GM19452 (cell line): ENCODE data around the gene TMEM11.

Source experiments
- ATAC-seq: cut with Tn5 transposase; IDR thresholded peaks from one replicate; pipeline ENCODE4 v1.9.1; 2021; ENCODE audit not compliant: unreplicated experiment

Gene TMEM11

DNA sequence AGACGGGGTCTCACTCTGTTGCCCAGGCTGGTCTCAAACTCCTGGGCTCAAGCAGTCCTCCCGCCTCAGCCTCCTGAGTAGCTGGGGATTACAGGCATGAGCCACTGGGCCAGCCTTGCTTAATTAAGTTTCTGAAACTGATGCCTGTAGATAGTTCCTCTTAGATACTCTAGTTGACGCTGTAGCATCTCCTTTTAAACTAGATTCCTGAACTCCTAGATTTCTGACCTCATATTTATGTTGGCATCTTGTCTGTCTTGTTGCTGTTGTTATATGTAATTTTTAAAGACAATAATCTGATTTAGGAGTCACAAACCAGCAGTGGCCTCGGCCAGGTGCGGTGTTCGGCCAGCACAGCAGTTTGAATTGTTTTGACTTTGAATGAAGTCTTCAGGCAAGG, 49.7 kb downstream of the TMEM11 start:
- no peak for ATAC-seq

- ATAC-seq = no peak
These were observed 50.9 kb downstream of the TMEM11 start for GRCh38 chr17:21163101-21163500.

GRCh38 chr17:21162394-21162775, 51.6 kb downstream of the TMEM11 start:
- ATAC-seq = no peak

GRCh38 chr17:21161498-21162393, 52.2 kb downstream of the TMEM11 start:
- ATAC-seq = no peak

- ATAC-seq = no peak
These were observed 53.6 kb downstream of the TMEM11 start for GRCh38 chr17:21160401-21160800.

DNA sequence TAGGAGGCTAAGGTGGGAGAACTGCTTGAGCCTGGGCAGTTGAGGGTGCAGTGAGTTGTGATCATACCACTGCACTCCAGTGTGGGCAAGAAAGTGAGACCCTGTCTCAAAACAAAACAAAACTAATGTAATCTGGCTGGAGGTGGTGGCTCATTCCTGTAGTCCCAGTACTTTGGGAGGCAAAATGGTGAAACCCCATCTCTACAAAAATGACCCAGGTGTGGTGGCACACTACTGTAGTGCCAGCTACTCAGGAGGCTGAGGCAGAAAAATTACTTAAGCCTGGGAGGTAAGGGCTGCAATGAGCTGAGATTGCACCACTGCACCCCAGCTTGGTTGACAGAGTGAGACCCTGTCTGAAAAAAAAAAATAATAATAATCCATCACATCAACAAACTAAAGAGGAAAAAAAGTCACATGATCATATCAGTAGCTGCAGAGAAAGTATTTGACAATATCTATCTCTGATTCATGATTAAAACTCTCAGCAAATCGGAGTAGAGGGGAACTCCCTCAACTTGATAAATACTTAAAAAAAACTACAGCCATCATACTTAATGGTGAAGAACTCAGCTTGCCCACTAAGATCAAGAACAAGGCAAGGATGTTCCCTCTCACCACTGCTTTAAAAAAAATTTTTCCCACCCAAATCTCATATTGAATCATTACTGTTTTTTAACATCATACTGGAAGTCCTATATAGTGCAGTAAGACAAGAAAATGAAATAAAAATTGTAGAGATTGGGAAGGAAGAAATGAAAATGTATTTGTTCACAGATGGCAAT, 56.2 kb downstream of the TMEM11 start:
- ATAC-seq = no peak

DNA sequence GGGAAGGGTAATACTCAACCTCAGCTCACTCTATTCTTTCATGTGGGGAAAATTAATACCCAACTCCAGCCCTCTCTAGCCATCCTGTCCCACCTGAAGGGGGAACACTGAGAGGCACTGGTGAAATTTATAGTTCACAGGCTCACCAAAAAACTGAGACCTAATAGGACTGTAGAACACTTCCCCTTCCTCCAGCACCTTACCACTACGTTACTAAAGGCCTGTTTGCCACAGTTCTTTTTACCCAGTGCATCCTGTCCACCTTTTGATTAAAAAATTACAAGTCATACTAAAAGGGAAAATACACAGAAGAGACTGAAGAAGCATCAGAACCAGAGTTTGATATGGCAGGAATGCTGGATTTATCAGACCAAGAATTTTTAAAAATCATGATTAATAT, 61.2 kb downstream of the TMEM11 start:
- ATAC-seq = no peak

DNA sequence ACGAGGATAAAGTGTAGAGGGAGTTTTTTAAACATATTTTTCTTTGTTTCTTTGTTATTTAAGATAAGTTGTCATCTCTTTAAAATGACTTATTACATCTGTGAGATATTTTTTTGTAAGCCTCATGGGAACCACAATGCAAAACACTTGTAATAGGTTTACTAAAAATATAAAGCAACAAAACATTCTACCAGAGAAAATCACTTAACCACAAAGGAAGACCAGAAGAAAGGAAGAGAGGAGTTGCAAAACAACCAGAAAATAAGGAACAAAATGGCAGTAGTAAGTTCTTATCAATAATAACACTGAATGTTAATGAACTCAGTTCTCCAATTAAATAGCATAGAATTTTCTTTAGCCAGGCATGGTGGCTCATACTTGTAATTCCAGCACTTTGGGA, 64.3 kb downstream of the TMEM11 start:
- ATAC-seq = no peak
